GM12878 (cell line): Measurements from ENCODE around the gene TLNRD1. TPM values are rescaled to one million over a fixed set of nuclear protein-coding genes. Genes with fewer than 3 reads are reported as not detected.

Source experiments
- ATAC-seq: fragments of 200-7000 bp; cut with Tn5 transposase; 3 replicates; pipeline ENCODE4 v1.9.1; 2020; ENCODE audit warnings: mild to moderate bottlenecking, moderate library complexity
- BruUV-seq: library from RNA; stranded (reverse); fragments of 400-500 nt; replicated peaks from 2 replicates; lab custom pipeline; 2021; lab: Mats Ljungman, UMichigan
- CTCF ChIA-PET: fragments of 300-600 bp; sonication (Branson Sonifier 250); formaldehyde crosslinking; extraction: SDS; loops from one replicate; lab custom pipeline; 2021; ENCODE audit warnings: inconsistent platforms; lab: Yijun Ruan, JAX
- POLR2A ChIA-PET: fragments of 350-600 bp; formaldehyde crosslinking; extraction: SDS; loops from one replicate; lab custom pipeline; 2021; ENCODE audit warnings: inconsistent platforms; lab: Charles Lee
- RAD21 ChIA-PET: fragments of 300-600 bp; sonication (Branson Sonifier 250); formaldehyde crosslinking; loops from one replicate; lab custom pipeline; 2023; ENCODE audit warnings: antibody characterized with exemption; ENCODE audit not compliant: unreplicated experiment; lab: Charles Lee
- SMC1A ChIA-PET: fragments of 300-600 bp; sonication (Branson Sonifier 250); formaldehyde crosslinking; loops from one replicate; lab custom pipeline; 2023; ENCODE audit not compliant: unreplicated experiment, uncharacterized antibody; lab: Charles Lee
- DNase-seq: peaks from one replicate; pipeline ENCODE4 v3.0.0-alpha.2; 2011; ENCODE audit warnings: low read depth, low spot score
- FAIRE-seq: peaks from 3 replicates; lab custom pipeline; 2011; peaks lifted over from hg19 to GRCh38; lab: Jason Lieb, UNC
- H2AFZ ChIP-seq: 2 replicates; pipeline ENCODE4 v1.6.0; 2011; ENCODE audit warnings: low read depth, low read length, control low read depth; ENCODE audit not compliant: control insufficient read depth
- H3K27ac ChIP-seq: 2 replicates; pipeline ENCODE4 v1.5.1; 2011; ENCODE audit warnings: control low read depth; ENCODE audit not compliant: control insufficient read depth, insufficient read depth
- H3K27me3 ChIP-seq, 2 experiments: replicated peaks in 1 of 2; 2 replicates each; pipeline versions ENCODE4 v1.6.0 to v1.6.1; 2011; ENCODE audit warnings: low read length in 1 of 2; ENCODE audit not compliant: control insufficient read depth in 2 of 2, insufficient read depth in 2 of 2
- H3K36me3 ChIP-seq, 2 experiments: 2 replicates each; pipeline ENCODE4 v1.5.1; 2011; ENCODE audit warnings: low read length in 1 of 2; ENCODE audit not compliant: control insufficient read depth in 2 of 2, insufficient read depth in 2 of 2
- H3K4me1 ChIP-seq: 2 replicates; pipeline ENCODE4 v1.6.1; 2011; ENCODE audit warnings: mild to moderate bottlenecking, low read length, moderate library complexity, mixed read lengths; ENCODE audit not compliant: control insufficient read depth, insufficient read depth
- H3K4me2 ChIP-seq: 2 replicates; pipeline ENCODE4 v1.6.0; 2011; ENCODE audit warnings: control low read depth; ENCODE audit not compliant: control insufficient read depth, insufficient read depth
- H3K4me3 ChIP-seq: fragments of 200-600 bp; sonication (generic); 2 replicates; pipeline ENCODE4 v1.5.1; 2016
- H3K79me2 ChIP-seq: 2 replicates; pipeline ENCODE4 v1.6.0; 2011; ENCODE audit warnings: low read length; ENCODE audit not compliant: control insufficient read depth, insufficient read depth
- H3K9ac ChIP-seq: 2 replicates; pipeline ENCODE4 v1.8.0; 2011; ENCODE audit warnings: low read length, control low read depth, mixed read lengths; ENCODE audit not compliant: control insufficient read depth, insufficient read depth
- H3K9me3 ChIP-seq: replicated peaks from 3 replicates; pipeline ENCODE4 v1.5.1; 2011; ENCODE audit warnings: mild to moderate bottlenecking, low read length; ENCODE audit not compliant: control insufficient read depth, insufficient read depth
- H4K20me1 ChIP-seq: 2 replicates; pipeline ENCODE4 v1.6.0; 2011; ENCODE audit not compliant: control insufficient read depth, insufficient read depth
- CTCF ChIP-seq, 3 experiments: IDR thresholded peaks in 2 of 3; conservative IDR thresholded peaks in 1 of 3; 2 replicates each; pipeline ENCODE4 v1.5.1; 2011; ENCODE audit warnings: low read depth in 3 of 3, low read length in 3 of 3, mild to moderate bottlenecking in 3 of 3, control low read depth in 2 of 3, moderate library complexity in 2 of 3, inconsistent platforms in 1 of 3, mixed read lengths in 1 of 3; ENCODE audit not compliant: control insufficient read depth in 2 of 3, insufficient read depth in 1 of 3; ENCODE audit errors: extremely low read depth in 1 of 3
- EP300 ChIP-seq, 2 experiments: fragments of 150-350 bp in 1 of 2; IDR thresholded peaks; 2 replicates each; pipeline ENCODE4 v1.6.1; 2011 to 2012; ENCODE audit warnings: low read depth in 2 of 2, low read length in 2 of 2, borderline replicate concordance in 1 of 2, improper control_type of control experiment in 1 of 2, inconsistent platforms in 1 of 2; ENCODE audit not compliant: control insufficient read depth in 1 of 2
- JUNB ChIP-seq: IDR thresholded peaks from 2 replicates; pipeline ENCODE4 v1.6.1; 2016; ENCODE audit warnings: antibody characterized with exemption, mild to moderate bottlenecking
- KAT2A ChIP-seq: conservative IDR thresholded peaks from 2 replicates; pipeline ENCODE4 v1.6.1; 2011; ENCODE audit warnings: low read depth, low read length; ENCODE audit not compliant: control insufficient read depth
- RAD21 ChIP-seq: IDR thresholded peaks from 2 replicates; pipeline ENCODE4 v1.6.1; 2011; ENCODE audit warnings: mild to moderate bottlenecking, low read depth, low read length, moderate library complexity; ENCODE audit not compliant: insufficient read depth
- RELA ChIP-seq: fragments of 450-650 bp; IDR thresholded peaks from 2 replicates; pipeline ENCODE4 v1.8.0; 2014; ENCODE audit warnings: borderline replicate concordance; ENCODE audit not compliant: partially characterized antibody
- RFX5 ChIP-seq: IDR thresholded peaks from 2 replicates; pipeline ENCODE4 v1.6.1; 2011; ENCODE audit warnings: low read depth, low read length, improper control_type of control experiment
- SMAD1 ChIP-seq: fragments of 450-650 bp; IDR thresholded peaks from 2 replicates; pipeline ENCODE4 v1.6.1; 2018; ENCODE audit warnings: mild to moderate bottlenecking, low read depth; ENCODE audit not compliant: partially characterized antibody
- SMC3 ChIP-seq: IDR thresholded peaks from 2 replicates; pipeline ENCODE4 v1.6.1; 2011; ENCODE audit warnings: low read length, improper control_type of control experiment, borderline replicate concordance
- TBL1XR1 ChIP-seq: IDR thresholded peaks from 2 replicates; pipeline ENCODE4 v1.6.1; 2012; ENCODE audit warnings: low read depth, low read length, improper control_type of control experiment
- WRNIP1 ChIP-seq: IDR thresholded peaks from 2 replicates; pipeline ENCODE4 v1.6.1; 2011; ENCODE audit warnings: low read depth, low read length, improper control_type of control experiment, borderline replicate concordance
- ZNF622 ChIP-seq: fragments of 450-650 bp; IDR thresholded peaks from 2 replicates; pipeline ENCODE4 v1.6.1; 2017; ENCODE audit warnings: mild to moderate bottlenecking, inconsistent platforms
- WGBS: methylation state at CpG from one replicate; pipeline ENCODE4 v1.1.6; 2016; ENCODE audit warnings: low lambda C conversion rate; ENCODE audit not compliant: insufficient replicate concordance, insufficient coverage; ENCODE audit errors: missing lambda C conversion rate; 5-methylcytosine and 5-hydroxymethylcytosine counted together
- in situ Hi-C: fragments of 300-500 bp; cut with MboI; formaldehyde crosslinking; loops from 9 replicates; pipeline ENCODE4 v1.14.3; 2018; ENCODE audit warnings: mixed read lengths
- intact Hi-C: fragments of 100-400 bp; cut with micrococcal nuclease; formaldehyde crosslinking; loops from one replicate; pipeline ENCODE4 v1.14.2; 2022; ENCODE audit not compliant: unreplicated experiment
- polyA plus RNA-seq, 11 experiments: library from polyadenylated mRNA; depleted of rRNA in 4 of 11; unstranded in 6 of 11; stranded (reverse) in 5 of 11; fragments of >200 nt; fragmentation: Nextera tagmentation in 4 of 11; fragmentation: Illumina TruSeq in 1 of 11; extraction: Ambion mirVana in 4 of 11; extraction: Trizol in 1 of 11; gene quantifications; 1 replicate in 1 of 11; 2 replicates in 10 of 11; pipeline versions ENCODE4 v1.2.1 to v1.2.3, GENCODE V29; 2011 to 2016; ENCODE audit warnings: inconsistent platforms in 2 of 11, missing spikeins in 2 of 11, low read depth in 1 of 11
- total RNA-seq, 4 experiments: library from RNA; depleted of rRNA in 3 of 4; stranded (reverse); fragments of >200 nt in 3 of 4; fragmentation: Illumina TruSeq in 1 of 4; extraction: Trizol in 1 of 4; gene quantifications; 2 replicates each; pipeline versions ENCODE4 v1.2.1 to v1.2.3, GENCODE V29; 2013 to 2021

TLNRD1 gene
- total and polyA plus RNA-seq, 10 of the 15 experiments (the other 5 are each of a cell fraction or from before 2014, with no cell fraction given) = 2.5 to 44.8 (median 9.1) TPM

DNA sequence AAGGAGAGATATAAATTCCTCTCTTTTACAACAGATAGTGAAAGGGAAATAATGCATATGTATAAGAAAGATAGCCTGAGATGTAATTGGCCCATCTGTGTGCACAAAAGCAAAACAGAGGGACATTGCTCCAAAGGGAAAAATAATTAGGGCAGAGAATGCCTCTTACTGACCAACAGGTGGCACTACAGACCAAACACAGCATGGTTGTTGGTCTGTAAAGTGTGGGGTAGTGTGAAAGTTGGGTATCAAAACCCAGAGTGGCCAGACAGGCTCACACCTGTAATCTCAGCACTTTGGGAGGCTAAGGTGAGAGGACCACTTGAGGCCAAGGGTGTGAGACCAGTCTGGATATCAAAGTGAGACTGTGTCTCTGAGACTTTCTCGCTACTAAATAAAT, 4.5 kb upstream of the TLNRD1 start:
- no peak for TF ChIP-seq ZNF622
- no peak for TF ChIP-seq TBL1XR1
- no peak for TF ChIP-seq RFX5
- no peak for TF ChIP-seq SMAD1
- no peak for TF ChIP-seq RELA
- TF ChIP-seq RAD21 = peak; percentile 70
- TF ChIP-seq EP300 (IDR thresholded peaks at IDR 0.05; ENCODE audit: borderline replicate concordance in 1 of 2, control insufficient read depth in 1 of 2, low read depth in 2 of 2, low read length in 2 of 2) = no peak
- TF ChIP-seq JUNB = no peak
- TF ChIP-seq KAT2A = no peak
- TF ChIP-seq CTCF (IDR thresholded peaks at IDR 0.05 in 2 of 3, conservative IDR thresholded peaks at IDR 0.05 in 1 of 3; ENCODE audit: control insufficient read depth in 2 of 3, extremely low read depth in 1 of 3, insufficient read depth in 1 of 3, low read depth in 3 of 3, low read length in 3 of 3) = peak; percentile 59 to 64 (median 61); a peak in 5 of 6 replicates
- peak; percentile 54; the same call in 1 of the 2 replicates for TF ChIP-seq SMC3
- no peak for TF ChIP-seq WRNIP1
- FAIRE-seq (no peak), DNase-seq (no peak), ATAC-seq (no peak)
- H3K27ac ChIP-seq = no peak overlapping the region
- ChIA-PET RAD21 (no interaction called here), CTCF (interaction anchor here (1.0 to 4.7 kb wide), 4 partner anchors 112 to 272 kb away, joined by 3 to 25 read pairs (median 11); no protein-coding TSS in a partner anchor), SMC1A (interaction anchor here (0.9 to 2.6 kb wide), 2 partner anchors 101 to 270 kb away, joined by 3 to 12 read pairs; no protein-coding TSS in a partner anchor), POLR2A (interaction anchor here (0.6 to 0.7 kb wide), 3 partner anchors 48 to 331 kb away, joined by 3 to 7 read pairs (median 4); no protein-coding TSS in a partner anchor)
- no peak overlapping the region for H3K4me3 ChIP-seq
- WGBS = 100% methylated on average over 1 of the region's 1 CpG
- peaks cover 13% of the 10 kb centered on the region for H3K4me1 ChIP-seq
- peaks cover 10% of the 10 kb centered on the region for H3K79me2 ChIP-seq
- intact Hi-C loops (loop anchor here (1.0 kb wide), 2 partner anchors 112 to 270 kb away; no protein-coding TSS in a partner anchor), in situ Hi-C loops (loop anchor here (5.0 to 10.0 kb wide), 2 partner anchors 271 to 299 kb away; no protein-coding TSS in a partner anchor)
- no peaks in the 10 kb centered on the region; the same call in 2 of the 3 replicates for H3K9me3 ChIP-seq
- H3K4me2 ChIP-seq = no peak overlapping the region
- H4K20me1 ChIP-seq = no peaks in the 10 kb centered on the region
- H3K27me3 ChIP-seq = no peaks in the 10 kb centered on the region
- BruUV-seq = no TSS peak
- H2AFZ ChIP-seq = no peak overlapping the region
- H3K9ac ChIP-seq = no peak overlapping the region
- no peaks in the 10 kb centered on the region for H3K36me3 ChIP-seq
